Osteocyte (in vitro differentiated cells): ENCODE measurements around the gene RTF2. TPM values are rescaled to one million over a fixed set of nuclear protein-coding genes. Genes with fewer than 3 reads are reported as not detected.

Experiments
- DNase-seq: peaks from one replicate; pipeline ENCODE4 v3.0.0; 2021; ENCODE audit warnings: mixed read lengths; ENCODE audit not compliant: unreplicated experiment; ENCODE audit errors: extremely low spot score
- H3K27ac Mint-ChIP-seq: one replicate; pipeline ENCODE4 v1.8.0; 2021; ENCODE audit warnings: mild to moderate bottlenecking, mixed read lengths; ENCODE audit not compliant: unreplicated experiment
- H3K27me3 Mint-ChIP-seq: one replicate; pipeline ENCODE4 v1.8.0; 2021; ENCODE audit warnings: mixed read lengths; ENCODE audit not compliant: unreplicated experiment
- H3K36me3 Mint-ChIP-seq: one replicate; pipeline ENCODE4 v1.8.0; 2021; ENCODE audit warnings: mixed read lengths; ENCODE audit not compliant: unreplicated experiment
- H3K4me1 Mint-ChIP-seq: one replicate; pipeline ENCODE4 v1.8.0; 2021; ENCODE audit warnings: mixed read lengths; ENCODE audit not compliant: unreplicated experiment
- H3K4me3 Mint-ChIP-seq: one replicate; pipeline ENCODE4 v1.8.0; 2021; ENCODE audit warnings: mild to moderate bottlenecking, moderate library complexity, mixed read lengths; ENCODE audit not compliant: unreplicated experiment
- H3K9me3 Mint-ChIP-seq: one replicate; pipeline ENCODE4 v1.8.0; 2021; ENCODE audit warnings: mixed read lengths; ENCODE audit not compliant: unreplicated experiment
- total RNA-seq: library from RNA; stranded (reverse); gene quantifications from 2 replicates; pipeline ENCODE4 v1.2.1, GENCODE V29; 2021
- TF ChIP-seq, protein P1 (sequence below): fragments of 200-600 bp; sonication (generic); IDR thresholded peaks from 2 replicates; pipeline ENCODE4 v1.5.0; 2021; ENCODE audit warnings: antibody characterized with exemption, mild to moderate bottlenecking, moderate library complexity

RTF2 gene
- total RNA-seq, 1 donor from 2014 or later, result 85.8 TPM

DNA sequence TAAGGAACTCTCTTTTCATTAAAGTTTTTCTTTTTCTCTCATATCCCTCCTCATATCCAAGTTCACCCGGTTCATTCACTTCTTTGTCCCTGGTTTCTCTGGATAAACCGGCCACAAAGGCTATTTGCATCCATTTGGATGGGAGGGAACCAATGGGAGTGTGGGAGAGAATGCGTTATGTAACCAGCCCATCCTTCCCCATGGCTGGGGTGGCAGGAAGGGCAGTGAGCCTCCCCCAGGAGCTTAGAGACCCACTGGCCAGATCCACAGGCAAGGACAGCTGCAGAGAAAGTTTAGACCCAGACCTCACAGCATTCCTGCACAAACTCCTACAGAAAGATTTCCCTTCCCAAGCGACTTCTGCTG lies 45.6 kb upstream of the RTF2 start:
- no peak for DNase-seq
- no peak overlapping the region for H3K4me3 Mint-ChIP-seq
- TF ChIP-seq, protein P1, sequence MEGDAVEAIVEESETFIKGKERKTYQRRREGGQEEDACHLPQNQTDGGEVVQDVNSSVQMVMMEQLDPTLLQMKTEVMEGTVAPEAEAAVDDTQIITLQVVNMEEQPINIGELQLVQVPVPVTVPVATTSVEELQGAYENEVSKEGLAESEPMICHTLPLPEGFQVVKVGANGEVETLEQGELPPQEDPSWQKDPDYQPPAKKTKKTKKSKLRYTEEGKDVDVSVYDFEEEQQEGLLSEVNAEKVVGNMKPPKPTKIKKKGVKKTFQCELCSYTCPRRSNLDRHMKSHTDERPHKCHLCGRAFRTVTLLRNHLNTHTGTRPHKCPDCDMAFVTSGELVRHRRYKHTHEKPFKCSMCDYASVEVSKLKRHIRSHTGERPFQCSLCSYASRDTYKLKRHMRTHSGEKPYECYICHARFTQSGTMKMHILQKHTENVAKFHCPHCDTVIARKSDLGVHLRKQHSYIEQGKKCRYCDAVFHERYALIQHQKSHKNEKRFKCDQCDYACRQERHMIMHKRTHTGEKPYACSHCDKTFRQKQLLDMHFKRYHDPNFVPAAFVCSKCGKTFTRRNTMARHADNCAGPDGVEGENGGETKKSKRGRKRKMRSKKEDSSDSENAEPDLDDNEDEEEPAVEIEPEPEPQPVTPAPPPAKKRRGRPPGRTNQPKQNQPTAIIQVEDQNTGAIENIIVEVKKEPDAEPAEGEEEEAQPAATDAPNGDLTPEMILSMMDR, result no peak
- H3K27ac Mint-ChIP-seq, result no peak overlapping the region
- no peaks in the 10 kb centered on the region for H3K9me3 Mint-ChIP-seq
- H3K36me3 Mint-ChIP-seq, result peaks cover 3% of the 10 kb centered on the region
- H3K4me1 Mint-ChIP-seq, result peaks cover 21% of the 10 kb centered on the region
- H3K27me3 Mint-ChIP-seq, result peaks cover 2% of the 10 kb centered on the region

DNA sequence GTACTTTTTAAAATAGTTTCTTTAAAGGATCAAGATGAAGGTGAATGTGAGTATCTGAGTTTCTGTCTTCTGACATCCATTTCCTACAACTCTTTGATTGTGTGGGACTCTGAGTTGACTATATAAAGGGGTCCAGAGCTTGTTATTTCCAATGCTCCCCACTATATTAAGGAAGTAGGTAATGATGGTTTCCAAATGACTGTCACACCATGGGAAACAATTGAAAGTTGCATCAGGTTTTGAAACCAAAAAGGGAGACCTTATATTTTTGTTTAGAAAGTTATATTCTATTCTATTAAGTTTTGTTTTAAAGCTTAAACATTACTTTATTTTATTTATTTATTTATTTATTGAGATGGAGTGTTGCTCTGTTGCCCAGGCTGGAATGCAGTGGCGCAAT lies 45.2 kb upstream of the RTF2 start:
- peaks cover 2% of the 10 kb centered on the region for H3K27me3 Mint-ChIP-seq
- H3K9me3 Mint-ChIP-seq, result no peaks in the 10 kb centered on the region
- DNase-seq, result no peak
- no peak overlapping the region for H3K27ac Mint-ChIP-seq
- no peaks in the 10 kb centered on the region for H3K36me3 Mint-ChIP-seq
- TF ChIP-seq, protein P1, result no peak
- no peak overlapping the region for H3K4me3 Mint-ChIP-seq
- H3K4me1 Mint-ChIP-seq, result peaks cover 21% of the 10 kb centered on the region

DNA sequence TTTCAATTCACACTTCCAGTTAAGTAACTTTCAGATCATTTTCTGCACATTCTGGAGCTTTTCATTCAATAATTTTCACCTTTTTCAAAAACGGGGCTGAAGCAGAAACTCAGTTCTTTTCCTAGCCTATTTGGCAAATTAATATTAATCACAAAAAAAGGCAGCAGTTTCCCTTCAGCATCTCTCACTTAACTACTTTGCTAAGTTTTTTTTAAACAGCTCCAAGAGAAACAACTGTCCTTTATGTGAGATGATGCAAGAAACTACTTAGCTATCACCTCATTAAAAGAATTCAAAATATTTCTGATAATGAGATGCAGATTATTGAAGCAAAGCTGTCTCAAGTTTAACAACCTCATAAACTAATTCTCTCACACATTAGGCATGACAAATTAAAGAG lies 44.5 kb upstream of the RTF2 start:
- H3K4me1 Mint-ChIP-seq, result peaks cover 17% of the 10 kb centered on the region
- H3K27me3 Mint-ChIP-seq, result peaks cover 2% of the 10 kb centered on the region
- no peak for DNase-seq
- no peak overlapping the region for H3K27ac Mint-ChIP-seq
- H3K36me3 Mint-ChIP-seq, result no peaks in the 10 kb centered on the region
- no peaks in the 10 kb centered on the region for H3K9me3 Mint-ChIP-seq
- TF ChIP-seq, protein P1, result no peak
- no peak overlapping the region for H3K4me3 Mint-ChIP-seq

DNA sequence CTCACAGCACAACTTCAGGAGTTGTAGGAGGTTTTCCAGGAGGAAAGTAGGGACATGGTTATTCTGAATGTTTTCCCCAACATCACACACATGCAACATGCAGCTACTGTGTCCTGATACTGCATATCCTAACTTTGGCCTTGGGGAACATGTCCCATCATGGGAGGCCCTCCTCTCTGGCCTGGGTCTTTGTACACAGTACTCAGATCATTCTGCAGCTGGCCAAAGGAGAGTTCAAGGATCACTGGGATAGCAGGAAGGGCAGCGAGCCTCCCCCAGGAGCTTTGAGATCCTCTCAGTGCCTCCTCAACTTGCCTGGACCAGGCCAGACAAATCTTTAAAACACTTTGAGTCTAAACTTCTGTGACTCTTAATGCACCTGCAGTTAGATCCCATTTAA lies 43.5 kb upstream of the RTF2 start:
- Mint-ChIP-seq H3K9me3 (no peaks in the 10 kb centered on the region), H3K27ac (no peak overlapping the region), H3K36me3 (no peaks in the 10 kb centered on the region), H3K4me3 (no peak overlapping the region), H3K4me1 (peaks cover 20% of the 10 kb centered on the region), H3K27me3 (peaks cover 2% of the 10 kb centered on the region)
- TF ChIP-seq, protein P1, result no peak
- DNase-seq, result no peak

DNA sequence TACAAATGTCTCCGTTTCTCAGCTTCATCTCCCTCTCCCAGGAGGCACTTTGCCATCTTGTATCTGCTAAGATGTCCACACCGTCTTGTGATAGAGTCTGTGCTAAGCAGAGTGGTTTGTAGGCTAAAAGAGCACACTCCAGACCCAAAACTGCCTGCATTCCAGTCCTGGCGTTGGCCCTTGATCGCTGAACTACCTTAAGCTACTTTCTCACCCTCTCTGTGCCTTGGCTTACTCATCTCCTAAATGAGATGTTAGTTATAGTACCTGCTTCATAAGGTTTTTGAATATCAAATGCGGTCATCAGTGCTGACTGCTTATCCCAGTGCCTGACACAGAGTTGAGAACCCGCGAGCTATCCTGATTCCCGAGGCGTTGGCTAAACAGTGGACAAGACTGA lies 42.4 kb upstream of the RTF2 start:
- Mint-ChIP-seq H3K27ac (no peak overlapping the region), H3K4me3 (no peak overlapping the region), H3K36me3 (no peaks in the 10 kb centered on the region), H3K4me1 (peaks cover 28% of the 10 kb centered on the region), H3K9me3 (no peaks in the 10 kb centered on the region), H3K27me3 (peaks cover 2% of the 10 kb centered on the region)
- TF ChIP-seq, protein P1, result no peak
- DNase-seq, result no peak
